Mucosa of stomach (tissue), 1 donor: ENCODE results near the gene MAST1.
A peak's percentile ranks its signal among the peaks of the same experiment; 100 is the strongest.

Experiments
- H3K27me3 ChIP-seq: one replicate; pipeline ENCODE4 v1.7.0; 2013; ENCODE audit warnings: mild to moderate bottlenecking, low read length; ENCODE audit not compliant: control insufficient read depth, insufficient read depth
- H3K36me3 ChIP-seq: one replicate; pipeline ENCODE4 v1.7.0; 2013; ENCODE audit warnings: low read length; ENCODE audit not compliant: control insufficient read depth, insufficient read depth
- H3K4me1 ChIP-seq: one replicate; pipeline ENCODE4 v1.7.0; 2013; ENCODE audit warnings: mild to moderate bottlenecking, low read length; ENCODE audit not compliant: control insufficient read depth, insufficient read depth
- H3K4me3 ChIP-seq: one replicate; pipeline ENCODE4 v1.7.0; 2013; ENCODE audit warnings: low read length
- H3K9ac ChIP-seq: one replicate; pipeline ENCODE4 v1.7.0; 2013; ENCODE audit warnings: mild to moderate bottlenecking, low read length, moderate library complexity
- H3K9me3 ChIP-seq: one replicate; pipeline ENCODE4 v1.7.0; 2013; ENCODE audit warnings: mild to moderate bottlenecking, low read length, moderate library complexity; ENCODE audit not compliant: control insufficient read depth
- donor health status: Pancreatic carcinoma.

The MAST1 gene

GRCh38 chr19:12847159-12848139, 9.1 kb downstream of the MAST1 start:
- no peak overlapping the region for H3K9ac ChIP-seq
- peaks cover 9% of the 10 kb centered on the region for H3K4me1 ChIP-seq
- H3K27me3 ChIP-seq: peaks cover 7% of the 10 kb centered on the region
- H3K9me3 ChIP-seq: no peaks in the 10 kb centered on the region
- H3K36me3 ChIP-seq: no peaks in the 10 kb centered on the region
- no peak overlapping the region for H3K4me3 ChIP-seq

DNA sequence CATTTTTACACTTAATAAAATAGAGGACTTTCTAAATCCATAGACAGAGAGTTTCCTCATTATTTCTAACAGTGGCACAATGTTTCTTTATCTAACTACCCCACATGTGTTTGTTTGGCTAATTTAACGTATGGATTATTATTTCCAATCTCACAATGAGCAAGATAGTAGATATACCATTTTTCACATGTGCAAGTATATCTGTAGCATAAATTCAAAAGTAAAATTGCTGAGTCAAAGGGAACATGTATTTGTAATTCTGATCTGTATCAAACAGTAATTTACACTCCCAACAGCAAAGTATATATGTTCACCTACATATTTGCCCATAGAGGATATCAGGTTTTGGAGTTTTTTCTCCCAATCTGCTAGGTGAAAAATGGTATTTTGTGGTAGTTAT, 18.3 kb downstream of the MAST1 start:
- H3K27me3 ChIP-seq: no peaks in the 10 kb centered on the region
- no peak overlapping the region for H3K4me3 ChIP-seq
- H3K9ac ChIP-seq: no peak overlapping the region
- H3K9me3 ChIP-seq: no peaks in the 10 kb centered on the region
- H3K36me3 ChIP-seq: no peaks in the 10 kb centered on the region
- no peaks in the 10 kb centered on the region for H3K4me1 ChIP-seq

DNA sequence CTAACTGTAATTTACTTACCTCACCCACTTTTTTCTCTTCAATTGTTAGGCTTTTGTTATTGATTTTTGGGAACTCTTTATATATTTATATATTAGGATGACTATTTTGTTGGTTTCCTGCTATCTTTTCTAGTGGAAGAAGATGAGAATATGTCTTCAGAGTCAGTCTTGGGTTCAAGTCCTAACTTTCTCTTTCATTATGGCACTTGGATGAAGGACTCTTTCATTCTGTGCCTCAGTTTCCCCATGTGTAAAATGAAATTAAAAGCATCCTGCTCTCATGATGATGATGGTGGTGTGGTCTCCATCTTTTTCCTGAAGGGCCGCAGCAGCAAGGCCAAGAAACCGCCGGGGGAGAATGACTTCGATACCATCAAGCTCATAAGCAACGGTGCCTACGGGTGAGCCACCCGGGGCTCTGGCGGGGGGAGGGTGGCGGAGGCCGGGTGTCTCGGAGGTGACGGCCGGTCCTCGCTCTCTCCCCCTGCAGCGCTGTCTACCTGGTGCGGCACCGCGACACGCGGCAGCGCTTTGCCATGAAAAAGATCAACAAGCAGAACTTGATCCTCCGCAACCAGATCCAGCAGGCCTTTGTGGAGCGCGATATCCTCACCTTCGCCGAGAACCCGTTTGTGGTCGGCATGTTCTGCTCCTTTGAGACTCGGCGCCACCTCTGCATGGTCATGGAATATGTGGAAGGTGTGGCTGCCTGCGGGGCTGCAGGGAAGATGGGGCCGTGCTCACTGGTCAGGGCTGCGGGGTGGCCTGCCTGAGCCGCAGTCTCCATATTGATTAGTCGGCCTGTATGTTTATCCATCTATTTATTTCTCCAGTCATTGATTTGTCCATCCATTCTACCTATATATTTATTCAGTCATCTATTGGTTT, 20.0 kb downstream of the MAST1 start:
- no peaks in the 10 kb centered on the region for H3K4me1 ChIP-seq
- no peaks in the 10 kb centered on the region for H3K36me3 ChIP-seq
- H3K27me3 ChIP-seq: no peaks in the 10 kb centered on the region
- H3K4me3 ChIP-seq: no peak overlapping the region
- H3K9me3 ChIP-seq: no peaks in the 10 kb centered on the region
- H3K9ac ChIP-seq: no peak overlapping the region

- Histone ChIP-seq H3K27me3 (no peaks in the 10 kb centered on the region), H3K36me3 (no peaks in the 10 kb centered on the region), H3K4me1 (no peaks in the 10 kb centered on the region), H3K9me3 (no peaks in the 10 kb centered on the region), H3K9ac (no peak overlapping the region), H3K4me3 (no peak overlapping the region)
These were observed 21.2 kb downstream of the MAST1 start for GRCh38 chr19:12859546-12859945.

- H3K4me3 ChIP-seq: no peak overlapping the region
- no peaks in the 10 kb centered on the region for H3K9me3 ChIP-seq
- H3K27me3 ChIP-seq: no peaks in the 10 kb centered on the region
- H3K36me3 ChIP-seq: no peaks in the 10 kb centered on the region
- H3K9ac ChIP-seq: no peak overlapping the region
- H3K4me1 ChIP-seq: peaks cover 13% of the 10 kb centered on the region
These were observed 25.8 kb downstream of the MAST1 start for GRCh38 chr19:12864143-12864542.

- H3K9ac ChIP-seq: no peak overlapping the region
These were observed 26.7 kb downstream of the MAST1 start for GRCh38 chr19:12864721-12865715.

GRCh38 chr19:12865746-12866415, 27.6 kb downstream of the MAST1 start:
- Histone ChIP-seq H3K9ac (no peak overlapping the region), H3K4me3 (no peak overlapping the region)

More at GRCh38 chr19:12864721-12865715, 26.7 kb downstream of the MAST1 start:
- H3K27me3 ChIP-seq: no peaks in the 10 kb centered on the region
- peaks cover 13% of the 10 kb centered on the region for H3K4me1 ChIP-seq
- no peaks in the 10 kb centered on the region for H3K36me3 ChIP-seq
- no peaks in the 10 kb centered on the region for H3K9me3 ChIP-seq
- H3K4me3 ChIP-seq: no peak overlapping the region

GRCh38 chr19:12866416-12867119, 28.3 kb downstream of the MAST1 start:
- Histone ChIP-seq H3K4me3 (no peak overlapping the region), H3K36me3 (no peaks in the 10 kb centered on the region), H3K9ac (no peak overlapping the region), H3K27me3 (no peaks in the 10 kb centered on the region), H3K4me1 (peaks cover 13% of the 10 kb centered on the region), H3K9me3 (no peaks in the 10 kb centered on the region)

More at GRCh38 chr19:12865746-12866415, 27.6 kb downstream of the MAST1 start:
- Histone ChIP-seq H3K36me3 (no peaks in the 10 kb centered on the region), H3K4me1 (peaks cover 13% of the 10 kb centered on the region), H3K9me3 (no peaks in the 10 kb centered on the region), H3K27me3 (no peaks in the 10 kb centered on the region)

GRCh38 chr19:12867120-12868099, 29.1 kb downstream of the MAST1 start:
- no peak overlapping the region for H3K9ac ChIP-seq

More at GRCh38 chr19:12867120-12868099, 29.1 kb downstream of the MAST1 start:
- no peaks in the 10 kb centered on the region for H3K27me3 ChIP-seq
- H3K36me3 ChIP-seq: no peaks in the 10 kb centered on the region
- peaks cover 13% of the 10 kb centered on the region for H3K4me1 ChIP-seq
- peak overlapping the region; percentile 22 for H3K4me3 ChIP-seq
- no peaks in the 10 kb centered on the region for H3K9me3 ChIP-seq
